NCI-H2196 treated with DMSO at 0.1 percent for 48 hours (cell line): Measurements from ENCODE around the gene PIN1.

Experiments
- DNase-seq: peaks from one replicate; lab custom pipeline; 2025; ENCODE audit not compliant: unreplicated experiment; lab: John Stamatoyannopoulos, UW

The PIN1 gene

GRCh38 chr19:9883231-9883758 lies 48.2 kb downstream of the PIN1 start:
- DNase-seq, result peak; percentile 58

- no peak for DNase-seq
Observed at GRCh38 chr19:9883764-9884163, 48.6 kb downstream of the PIN1 start.

- no peak for DNase-seq
Observed at GRCh38 chr19:9885077-9885552, 50.0 kb downstream of the PIN1 start.

GRCh38 chr19:9891609-9892373 lies 56.7 kb downstream of the PIN1 start:
- no peak for DNase-seq
